ENCODE results near the gene GTSF1L.

DNA sequence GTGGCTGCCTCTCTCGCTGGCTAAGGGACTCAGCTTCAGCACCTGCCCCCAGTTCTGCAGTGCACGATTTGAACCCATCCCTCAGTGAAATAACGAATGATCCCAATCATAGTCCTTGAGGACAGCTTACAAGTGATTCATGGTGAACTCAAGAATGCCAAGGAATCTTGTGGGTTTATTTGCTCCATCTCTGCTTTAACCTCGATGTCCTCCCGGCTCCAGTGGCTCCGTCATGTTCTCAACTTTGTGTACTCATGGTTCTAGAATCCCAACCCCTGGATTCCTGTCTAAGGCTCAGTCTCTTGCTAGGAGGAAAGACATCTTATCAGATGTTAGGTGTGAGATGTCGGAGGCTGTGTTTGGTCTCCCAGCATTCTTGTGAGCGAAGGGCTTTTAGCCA lies 29.0 kb upstream of the GTSF1L start:
- TF ChIP-seq SIX5 (IDR thresholded peaks at IDR 0.05; ENCODE audit: borderline replicate concordance in 1 of 2, insufficient read depth in 1 of 2, low read depth in 1 of 2, low read length in 2 of 2) (no peak), TAF7 (tag; IDR thresholded peaks at IDR 0.05) (no peak)
